IPS-20b (cell line): ENCODE data around the gene MAN2A2.

Experiments
- H3K27ac ChIP-seq: one replicate; pipeline ENCODE4 v1.5.1; 2013; ENCODE audit warnings: low read length
- H3K27me3 ChIP-seq: 2 replicates; pipeline ENCODE4 v1.6.1; 2013; ENCODE audit warnings: mild to moderate bottlenecking, low read length, inconsistent platforms; ENCODE audit not compliant: insufficient read depth
- H3K36me3 ChIP-seq: 2 replicates; pipeline ENCODE4 v1.6.1; 2013; ENCODE audit warnings: low read depth, mild to moderate bottlenecking, inconsistent platforms, low read length, moderate library complexity; ENCODE audit not compliant: insufficient read depth
- H3K4me1 ChIP-seq: 2 replicates; pipeline ENCODE4 v1.6.1; 2013; ENCODE audit warnings: mild to moderate bottlenecking, control low read depth, inconsistent platforms, low read length, moderate library complexity; ENCODE audit not compliant: insufficient read depth
- H3K4me3 ChIP-seq: 2 replicates; pipeline ENCODE4 v1.5.1; 2013; ENCODE audit warnings: mild to moderate bottlenecking, low read length, inconsistent platforms
- H3K9ac ChIP-seq: 2 replicates; pipeline ENCODE4 v1.6.1; 2013; ENCODE audit warnings: low read depth, mild to moderate bottlenecking, inconsistent platforms, low read length, moderate library complexity
- H3K9me3 ChIP-seq: 2 replicates; pipeline ENCODE4 v1.6.1; 2013; ENCODE audit warnings: mild to moderate bottlenecking, low read depth, low read length, inconsistent platforms; ENCODE audit not compliant: insufficient read depth

The MAN2A2 gene

DNA sequence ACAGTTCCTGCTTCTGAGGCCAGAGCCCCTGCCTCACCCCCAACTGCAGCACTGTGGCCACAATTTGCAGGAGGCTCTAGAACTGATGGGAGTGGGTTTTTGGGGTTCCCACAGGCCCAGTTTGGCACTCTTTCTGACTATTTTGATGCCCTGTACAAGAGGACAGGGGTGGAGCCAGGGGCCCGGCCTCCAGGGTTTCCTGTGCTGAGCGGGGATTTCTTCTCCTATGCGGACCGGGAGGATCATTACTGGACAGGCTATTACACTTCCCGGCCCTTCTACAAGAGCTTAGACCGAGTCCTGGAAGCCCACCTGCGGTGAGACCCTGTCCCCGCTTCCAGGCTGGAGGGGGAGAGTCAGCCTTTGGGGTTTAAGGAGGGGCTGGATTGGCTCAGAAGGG, 6.9 kb downstream of the MAN2A2 start:
- Histone ChIP-seq H3K27ac (no peak overlapping the region), H3K4me3 (no peak overlapping the region), H3K9ac (no peak overlapping the region), H3K4me1 (no peaks in the 10 kb centered on the region), H3K27me3 (peaks cover 1% of the 10 kb centered on the region; the same call in 1 of the 2 replicates), H3K36me3 (peaks cover 8% of the 10 kb centered on the region), H3K9me3 (no peaks in the 10 kb centered on the region)

DNA sequence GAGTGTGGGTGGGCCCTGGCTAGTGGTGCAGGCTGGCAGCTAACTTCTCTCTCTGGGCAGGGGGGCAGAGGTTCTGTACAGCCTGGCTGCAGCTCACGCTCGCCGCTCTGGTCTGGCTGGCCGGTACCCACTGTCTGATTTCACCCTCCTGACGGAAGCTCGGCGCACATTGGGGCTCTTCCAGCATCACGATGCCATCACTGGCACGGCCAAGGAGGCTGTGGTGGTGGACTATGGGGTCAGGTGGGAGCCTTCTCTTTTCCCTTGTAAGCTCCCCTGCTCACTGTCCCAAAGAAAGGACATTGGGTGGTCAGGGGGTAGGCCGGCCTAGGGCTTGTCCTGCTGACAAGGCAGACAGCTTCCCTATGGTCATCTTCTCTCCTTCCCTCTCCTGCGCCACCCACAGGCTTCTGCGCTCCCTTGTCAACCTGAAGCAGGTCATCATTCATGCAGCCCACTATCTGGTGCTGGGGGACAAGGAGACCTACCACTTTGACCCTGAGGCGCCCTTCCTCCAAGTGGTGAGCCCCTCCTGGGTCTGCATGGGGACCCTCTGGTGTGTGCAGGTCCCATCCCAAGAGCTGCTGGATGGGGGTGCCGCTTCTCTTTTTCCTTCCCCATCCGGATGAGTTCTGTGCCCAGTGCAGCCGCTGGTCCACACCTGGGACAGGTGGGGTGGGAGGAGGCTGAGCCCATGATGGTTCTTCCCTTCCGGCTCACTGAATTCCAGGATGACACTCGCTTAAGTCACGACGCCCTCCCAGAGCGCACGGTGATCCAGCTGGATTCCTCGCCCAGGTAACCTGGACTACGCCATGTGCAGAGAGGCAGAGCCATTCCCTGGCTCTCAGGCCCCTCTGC, 7.6 kb downstream of the MAN2A2 start:
- H3K27me3 ChIP-seq = no peaks in the 10 kb centered on the region

DNA sequence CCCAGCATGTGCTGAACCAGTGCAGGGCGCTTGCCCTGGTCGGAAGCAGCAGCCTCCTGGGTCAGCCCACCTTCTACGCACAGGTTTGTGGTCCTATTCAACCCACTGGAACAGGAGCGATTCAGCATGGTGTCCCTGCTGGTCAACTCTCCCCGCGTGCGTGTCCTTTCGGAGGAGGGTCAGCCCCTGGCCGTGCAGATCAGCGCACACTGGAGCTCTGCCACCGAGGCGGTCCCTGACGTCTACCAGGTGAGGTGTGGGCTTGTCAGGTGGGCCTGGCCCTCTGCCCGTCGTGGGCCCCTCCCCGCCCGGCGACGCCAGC, 8.2 kb downstream of the MAN2A2 start:
- H3K9ac ChIP-seq = no peak overlapping the region
- no peak overlapping the region for H3K27ac ChIP-seq
- H3K27me3 ChIP-seq = no peaks in the 10 kb centered on the region
- no peaks in the 10 kb centered on the region for H3K9me3 ChIP-seq
- no peaks in the 10 kb centered on the region for H3K4me1 ChIP-seq
- no peak overlapping the region for H3K4me3 ChIP-seq
- H3K36me3 ChIP-seq = peaks cover 8% of the 10 kb centered on the region

More for the DNA sequence above, 7.6 kb downstream of the MAN2A2 start:
- Histone ChIP-seq H3K27ac (no peak overlapping the region), H3K36me3 (peaks cover 8% of the 10 kb centered on the region), H3K4me1 (no peaks in the 10 kb centered on the region), H3K9me3 (no peaks in the 10 kb centered on the region), H3K4me3 (no peak overlapping the region), H3K9ac (no peak overlapping the region)

DNA sequence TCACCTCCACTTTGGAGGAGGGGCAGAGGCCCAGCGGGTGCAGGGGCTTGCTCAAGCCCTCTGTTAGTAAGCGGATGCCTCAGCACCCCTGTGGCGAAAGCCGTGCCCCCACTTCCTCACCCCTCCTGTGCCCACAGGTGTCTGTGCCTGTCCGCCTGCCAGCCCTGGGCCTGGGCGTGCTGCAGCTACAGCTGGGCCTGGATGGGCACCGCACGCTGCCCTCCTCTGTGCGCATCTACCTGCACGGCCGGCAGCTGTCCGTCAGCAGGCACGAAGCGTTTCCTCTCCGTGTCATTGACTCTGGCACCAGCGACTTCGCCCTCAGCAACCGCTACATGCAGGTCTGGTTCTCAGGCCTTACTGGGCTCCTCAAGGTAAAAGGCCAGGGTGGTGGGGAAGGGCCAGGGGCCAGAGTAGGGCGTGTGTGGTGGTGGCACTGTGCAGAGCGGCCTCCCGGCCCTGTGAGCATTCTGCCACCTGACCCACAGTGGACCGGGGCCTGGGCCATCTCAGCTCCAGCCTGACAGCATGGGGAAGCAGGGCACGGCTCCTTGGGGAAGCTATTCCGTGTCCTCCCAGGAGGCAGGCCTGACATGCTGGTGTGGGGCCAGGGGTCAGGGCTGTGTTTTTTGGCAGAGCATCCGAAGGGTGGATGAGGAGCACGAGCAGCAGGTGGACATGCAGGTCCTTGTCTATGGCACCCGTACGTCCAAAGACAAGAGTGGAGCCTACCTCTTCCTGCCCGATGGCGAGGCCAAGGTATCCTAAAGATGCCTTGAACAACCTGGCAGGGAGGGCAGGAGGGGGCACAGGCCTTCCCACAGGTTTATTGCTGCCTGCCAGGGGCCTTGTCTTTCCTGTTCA, 9.0 kb downstream of the MAN2A2 start:
- H3K9me3 ChIP-seq = no peaks in the 10 kb centered on the region
- peaks cover 8% of the 10 kb centered on the region for H3K36me3 ChIP-seq
- H3K4me1 ChIP-seq = no peaks in the 10 kb centered on the region
- no peaks in the 10 kb centered on the region for H3K27me3 ChIP-seq
- no peak overlapping the region for H3K9ac ChIP-seq
- H3K27ac ChIP-seq = no peak overlapping the region
- no peak overlapping the region for H3K4me3 ChIP-seq

DNA sequence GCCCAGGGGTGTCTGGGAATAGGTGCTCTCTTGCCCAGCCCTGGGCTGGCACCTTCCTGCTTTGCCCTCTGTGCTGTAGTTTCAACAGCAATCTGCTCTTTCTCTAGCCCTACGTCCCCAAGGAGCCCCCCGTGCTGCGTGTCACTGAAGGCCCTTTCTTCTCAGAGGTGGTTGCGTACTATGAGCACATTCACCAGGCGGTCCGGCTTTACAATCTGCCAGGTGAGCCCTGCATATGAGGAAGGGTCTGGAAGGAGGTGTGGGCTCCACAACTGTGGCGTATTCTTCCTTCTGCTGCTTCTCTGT, 9.6 kb downstream of the MAN2A2 start:
- Histone ChIP-seq H3K4me1 (no peaks in the 10 kb centered on the region), H3K4me3 (no peak overlapping the region), H3K9me3 (no peaks in the 10 kb centered on the region), H3K36me3 (peaks cover 8% of the 10 kb centered on the region), H3K27me3 (no peaks in the 10 kb centered on the region), H3K27ac (no peak overlapping the region), H3K9ac (no peak overlapping the region)

DNA sequence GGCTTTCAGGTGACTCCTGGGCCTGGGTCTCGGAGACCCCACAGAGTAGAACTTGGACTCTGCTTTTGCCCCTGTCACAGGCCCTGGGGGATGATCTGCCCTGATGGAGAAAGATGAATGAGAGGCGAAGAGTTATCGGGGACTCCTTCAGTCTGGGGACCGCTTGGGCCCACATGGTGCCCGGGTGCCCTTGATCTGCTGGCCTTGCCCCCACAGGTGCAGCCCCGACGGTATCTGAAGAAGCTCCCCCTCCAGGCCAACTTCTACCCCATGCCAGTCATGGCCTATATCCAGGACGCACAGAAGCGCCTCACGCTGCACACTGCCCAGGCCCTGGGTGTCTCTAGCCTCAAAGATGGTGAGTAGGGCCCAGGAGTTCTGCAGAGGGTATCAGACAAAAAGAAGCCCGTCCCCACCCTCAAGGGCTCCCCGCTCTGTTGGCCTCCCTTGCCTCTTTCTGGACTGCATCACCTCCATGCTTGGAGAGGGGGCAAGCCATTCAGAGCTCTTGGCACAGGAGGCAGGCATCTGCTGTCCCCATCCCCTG, 10.4 kb downstream of the MAN2A2 start:
- Histone ChIP-seq H3K4me3 (no peak overlapping the region), H3K27me3 (no peaks in the 10 kb centered on the region), H3K27ac (no peak overlapping the region), H3K4me1 (no peaks in the 10 kb centered on the region), H3K9ac (no peak overlapping the region), H3K9me3 (no peaks in the 10 kb centered on the region), H3K36me3 (peaks cover 9% of the 10 kb centered on the region)

DNA sequence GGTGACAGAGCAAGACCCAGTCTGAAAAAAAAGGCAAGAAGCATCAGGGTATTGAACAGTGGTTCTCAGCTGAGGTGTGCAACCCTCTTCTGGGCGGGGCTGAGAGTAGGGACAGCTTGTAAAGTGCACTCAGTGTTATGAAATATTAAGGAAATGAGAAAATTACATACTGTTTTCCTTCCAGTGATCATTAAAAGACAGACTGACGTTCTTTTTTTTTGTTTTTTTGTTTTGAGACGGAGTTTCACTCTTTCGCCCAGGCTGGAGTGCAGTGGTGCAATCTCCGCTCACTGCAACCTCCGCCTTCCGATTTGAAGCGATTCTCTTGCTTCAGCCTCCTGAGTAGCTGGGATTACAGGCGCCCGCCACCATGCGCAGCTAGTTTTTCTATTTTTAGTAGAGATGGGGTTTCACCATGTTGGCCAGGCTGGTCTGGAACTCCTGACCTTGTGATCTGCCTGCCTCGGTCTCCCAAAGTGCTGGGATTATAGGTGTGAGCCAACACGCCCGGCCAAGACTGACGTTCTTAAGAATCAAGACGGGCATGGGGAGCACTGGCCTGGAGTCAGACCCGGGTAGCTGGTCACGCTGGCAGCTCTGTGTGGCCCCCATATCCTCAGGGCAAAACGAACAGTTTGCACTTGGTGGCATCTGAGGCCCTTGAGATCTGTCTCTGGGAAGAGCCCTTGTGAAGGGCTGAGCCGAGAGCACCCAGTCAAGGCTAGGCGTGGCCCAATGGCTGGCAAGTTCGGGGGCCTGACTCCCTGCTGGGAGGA, 11.4 kb downstream of the MAN2A2 start:
- Histone ChIP-seq H3K9ac (no peak overlapping the region), H3K4me3 (no peak overlapping the region), H3K27me3 (no peaks in the 10 kb centered on the region), H3K4me1 (no peaks in the 10 kb centered on the region), H3K27ac (no peak overlapping the region), H3K36me3 (peaks cover 17% of the 10 kb centered on the region), H3K9me3 (no peaks in the 10 kb centered on the region)

DNA sequence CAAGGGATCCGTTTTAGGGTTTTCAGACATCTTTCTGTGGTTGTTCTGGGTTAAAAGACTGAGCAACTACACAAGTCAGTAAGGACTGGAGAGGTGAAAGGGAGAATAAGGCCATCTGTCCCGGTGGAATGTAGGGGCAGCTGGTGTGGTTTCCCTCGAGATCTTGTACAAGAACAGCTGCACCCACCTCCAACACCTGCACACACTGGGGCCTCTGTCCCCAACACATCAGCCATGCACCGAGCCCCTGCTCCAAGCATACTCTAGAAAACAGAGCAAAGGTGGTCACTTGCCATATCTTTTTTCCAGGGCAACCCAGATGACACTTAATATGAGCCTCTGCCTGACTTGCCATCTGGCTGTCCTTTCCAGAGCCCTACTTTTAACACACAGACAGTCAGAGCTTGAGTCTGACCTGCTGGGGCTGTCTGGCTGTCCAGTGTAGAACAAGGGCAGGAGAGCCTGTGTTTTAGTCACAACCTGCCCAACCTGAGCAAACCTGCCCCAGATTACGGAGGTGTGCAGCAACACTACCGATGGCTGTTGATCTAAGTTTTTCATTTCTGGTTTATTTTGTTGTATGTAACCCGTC, 12.2 kb downstream of the MAN2A2 start:
- Histone ChIP-seq H3K36me3 (peaks cover 21% of the 10 kb centered on the region), H3K4me3 (no peak overlapping the region), H3K27me3 (no peaks in the 10 kb centered on the region), H3K27ac (no peak overlapping the region), H3K4me1 (no peaks in the 10 kb centered on the region), H3K9ac (no peak overlapping the region), H3K9me3 (no peaks in the 10 kb centered on the region)

DNA sequence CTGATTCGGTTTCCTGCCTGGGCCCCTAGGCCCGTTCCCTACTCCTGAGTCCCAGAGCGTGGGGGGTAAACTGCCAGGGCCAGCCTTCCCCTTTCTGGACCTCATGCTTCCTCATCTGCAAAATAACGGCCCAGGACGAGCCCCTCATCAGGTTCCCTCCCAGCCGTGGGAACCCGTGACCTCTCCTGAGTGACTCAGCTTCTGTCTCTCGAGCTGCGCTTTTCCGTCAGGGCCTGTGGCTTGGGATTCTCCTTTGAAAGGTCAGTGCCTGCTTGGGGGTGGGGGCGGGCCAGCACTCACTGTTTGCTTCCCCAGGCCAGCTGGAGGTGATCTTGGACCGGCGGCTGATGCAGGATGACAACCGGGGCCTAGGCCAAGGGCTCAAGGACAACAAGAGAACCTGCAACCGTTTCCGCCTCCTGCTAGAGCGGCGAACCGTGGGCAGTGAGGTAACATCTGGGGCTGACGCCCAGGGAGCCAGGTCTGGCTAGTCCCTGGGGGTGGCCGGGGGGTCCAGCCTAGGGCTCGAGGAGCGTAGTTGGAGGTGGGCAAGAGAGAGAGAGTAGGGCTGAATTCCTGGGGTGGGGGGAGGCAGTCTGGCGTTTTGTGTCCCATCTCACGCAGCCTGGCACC, 12.8 kb downstream of the MAN2A2 start:
- Histone ChIP-seq H3K4me1 (no peaks in the 10 kb centered on the region), H3K9ac (no peak overlapping the region), H3K9me3 (no peaks in the 10 kb centered on the region), H3K27me3 (no peaks in the 10 kb centered on the region), H3K27ac (no peak overlapping the region), H3K36me3 (peaks cover 21% of the 10 kb centered on the region), H3K4me3 (no peak overlapping the region)

DNA sequence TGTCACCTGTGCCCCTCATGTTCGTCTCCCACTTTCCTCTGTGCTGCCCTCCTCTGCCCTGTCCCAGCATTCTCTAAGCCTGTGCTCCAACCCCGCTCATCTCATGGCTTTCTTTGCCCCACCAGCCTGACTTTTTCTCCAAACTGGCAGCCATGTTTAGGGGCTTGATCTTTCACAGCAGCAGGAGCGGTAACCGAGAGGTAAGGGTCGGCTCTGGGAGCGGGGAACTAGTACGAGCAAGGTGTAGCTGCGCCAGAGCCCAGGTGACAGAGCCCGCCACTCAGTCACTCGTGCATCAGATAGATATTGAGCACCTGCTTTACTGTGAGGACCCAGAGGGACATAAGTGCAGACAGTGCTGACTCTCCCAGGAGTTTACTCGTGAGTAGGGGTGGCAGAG, 13.4 kb downstream of the MAN2A2 start:
- Histone ChIP-seq H3K9me3 (no peaks in the 10 kb centered on the region), H3K36me3 (peaks cover 25% of the 10 kb centered on the region), H3K27ac (no peak overlapping the region), H3K4me1 (no peaks in the 10 kb centered on the region), H3K4me3 (no peak overlapping the region), H3K27me3 (no peaks in the 10 kb centered on the region), H3K9ac (no peak overlapping the region)

DNA sequence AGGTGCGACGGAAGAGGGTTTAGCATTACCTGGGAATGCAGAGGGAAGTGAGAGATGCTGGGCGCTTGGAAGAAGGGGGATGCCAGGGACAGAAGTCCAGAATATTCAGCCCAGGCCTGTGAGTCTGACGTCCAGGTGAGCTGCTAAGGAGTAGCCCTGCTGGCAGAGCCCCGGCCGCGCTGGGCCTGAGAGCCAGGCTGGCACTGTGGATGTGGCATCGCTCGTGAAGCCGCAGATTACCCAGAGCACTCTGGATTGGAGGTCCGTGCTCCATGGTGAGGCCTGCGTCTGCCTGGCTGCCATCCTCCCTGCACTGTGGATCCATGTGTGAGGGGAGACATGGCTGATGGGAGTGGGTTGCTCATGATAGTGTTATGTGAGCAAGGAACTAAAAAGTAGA, 14.5 kb downstream of the MAN2A2 start:
- Histone ChIP-seq H3K9ac (no peak overlapping the region), H3K4me3 (no peak overlapping the region), H3K27ac (no peak overlapping the region), H3K9me3 (no peaks in the 10 kb centered on the region), H3K27me3 (no peaks in the 10 kb centered on the region), H3K36me3 (peaks cover 25% of the 10 kb centered on the region), H3K4me1 (no peaks in the 10 kb centered on the region)
